Left lung (tissue), 10 donors: ENCODE data around the gene TERB1. TPM values are rescaled to one million over a fixed set of nuclear protein-coding genes. Genes with fewer than 3 reads are reported as not detected.

Experiments
- ATAC-seq: fragments of 200-7000 bp; cut with Tn5 transposase; one replicate; pipeline ENCODE4 v1.9.1; 2020; ENCODE audit warnings: moderate library complexity
- DNase-seq, 4 donors: peaks; one replicate each; pipeline ENCODE4 v3.0.0-alpha.2; 2013 to 2020
- H3K27ac ChIP-seq, 2 donors: fragments of 200-600 bp; sonication (generic) in 1 of 2; one replicate each; pipeline versions ENCODE4 v1.5.0 to v1.8.0; 2020 to 2021
- H3K27me3 ChIP-seq, 2 donors: fragments of 200-600 bp; sonication (generic) in 1 of 2; one replicate each; pipeline versions ENCODE4 v1.5.0 to v1.8.0; 2020 to 2021
- H3K36me3 ChIP-seq, 2 donors: fragments of 200-600 bp; sonication (generic) in 1 of 2; one replicate each; pipeline versions ENCODE4 v1.5.0 to v1.8.0; 2020 to 2021
- H3K4me1 ChIP-seq, 2 donors: fragments of 200-600 bp; one replicate each; pipeline ENCODE4 v1.8.0; 2021
- H3K4me3 ChIP-seq, 2 donors: fragments of 200-600 bp; sonication (generic) in 1 of 2; one replicate each; pipeline versions ENCODE4 v1.5.0 to v1.8.0; 2020 to 2021; ENCODE audit warnings: mild to moderate bottlenecking in 1 of 2
- H3K9me3 ChIP-seq, 2 donors: fragments of 200-600 bp; sonication (generic) in 1 of 2; one replicate each; pipeline versions ENCODE4 v1.5.0 to v1.8.0; 2020 to 2021
- intact Hi-C, 2 donors: fragments of 100-400 bp; cut with DNase I; formaldehyde crosslinking; loops; one replicate each; pipeline versions ENCODE4 v1.11.2 to v1.14.2; 2022
- polyA plus RNA-seq, 6 donors: library from polyadenylated mRNA; unstranded; fragments of 120-200 nt; gene quantifications; one replicate each; pipeline ENCODE4 v1.2.1, GENCODE V29; 2013; ENCODE audit not compliant: insufficient read length in 6 of 6
- total RNA-seq, 2 donors: library from RNA; stranded (reverse); fragmentation: NEBNext Ultra II Directional; extraction: Animal tissue kit (Norgen Biotek cat#: 25700); gene quantifications; one replicate each; pipeline ENCODE4 v1.2.1, GENCODE V29; 2021
- TF ChIP-seq, protein P1 (sequence below), 2 donors: fragments of 200-600 bp; sonication (generic) in 1 of 2; IDR thresholded peaks; one replicate each; pipeline versions ENCODE4 v1.5.0 to v1.8.0; 2021; ENCODE audit warnings: antibody characterized with exemption in 2 of 2
- donor health status: DM: no; HTN: yes; CAD: no.
- donor health status: DM: no; HTN: no; CAD: no.

TERB1 gene
- total and polyA plus RNA-seq, 8 donors = 0.07 to 0.46 (median 0.13) TPM; not detected in 2

DNA sequence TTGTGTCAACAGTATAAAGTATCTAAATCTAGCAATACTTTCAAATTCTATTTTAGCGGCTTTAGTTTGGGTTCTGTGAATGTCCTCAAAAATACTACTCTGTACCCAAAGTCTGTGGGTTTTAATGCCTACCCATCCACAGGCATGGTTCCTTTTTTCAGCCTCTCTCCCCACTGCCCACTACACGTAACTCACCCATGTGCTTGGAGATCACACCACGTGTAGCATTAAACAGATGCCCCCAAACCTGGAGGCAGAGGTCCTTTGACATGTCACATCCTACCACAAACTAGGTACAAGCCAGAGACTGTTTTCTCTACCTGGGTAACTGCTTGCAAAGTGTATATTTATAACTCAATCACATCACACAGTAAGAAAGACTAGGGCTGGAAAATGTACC lies 55.3 kb downstream of the TERB1 start:
- H3K4me3 ChIP-seq = no peak overlapping the region
- no peaks in the 10 kb centered on the region for H3K9me3 ChIP-seq
- no peaks in the 10 kb centered on the region for H3K27me3 ChIP-seq
- DNase-seq (no peak), ATAC-seq (no peak)
- intact Hi-C loops = no loop called here
- TF ChIP-seq, protein P1, sequence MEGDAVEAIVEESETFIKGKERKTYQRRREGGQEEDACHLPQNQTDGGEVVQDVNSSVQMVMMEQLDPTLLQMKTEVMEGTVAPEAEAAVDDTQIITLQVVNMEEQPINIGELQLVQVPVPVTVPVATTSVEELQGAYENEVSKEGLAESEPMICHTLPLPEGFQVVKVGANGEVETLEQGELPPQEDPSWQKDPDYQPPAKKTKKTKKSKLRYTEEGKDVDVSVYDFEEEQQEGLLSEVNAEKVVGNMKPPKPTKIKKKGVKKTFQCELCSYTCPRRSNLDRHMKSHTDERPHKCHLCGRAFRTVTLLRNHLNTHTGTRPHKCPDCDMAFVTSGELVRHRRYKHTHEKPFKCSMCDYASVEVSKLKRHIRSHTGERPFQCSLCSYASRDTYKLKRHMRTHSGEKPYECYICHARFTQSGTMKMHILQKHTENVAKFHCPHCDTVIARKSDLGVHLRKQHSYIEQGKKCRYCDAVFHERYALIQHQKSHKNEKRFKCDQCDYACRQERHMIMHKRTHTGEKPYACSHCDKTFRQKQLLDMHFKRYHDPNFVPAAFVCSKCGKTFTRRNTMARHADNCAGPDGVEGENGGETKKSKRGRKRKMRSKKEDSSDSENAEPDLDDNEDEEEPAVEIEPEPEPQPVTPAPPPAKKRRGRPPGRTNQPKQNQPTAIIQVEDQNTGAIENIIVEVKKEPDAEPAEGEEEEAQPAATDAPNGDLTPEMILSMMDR (IDR thresholded peaks at IDR 0.05) = no peak
- H3K4me1 ChIP-seq = peaks cover 29 to 80% of the 10 kb centered on the region in 2 donors
- peaks cover 0 to 78% of the 10 kb centered on the region in 2 donors for H3K36me3 ChIP-seq
- H3K27ac ChIP-seq = peak overlapping the region in 1 of 2 donors; percentile 42

DNA sequence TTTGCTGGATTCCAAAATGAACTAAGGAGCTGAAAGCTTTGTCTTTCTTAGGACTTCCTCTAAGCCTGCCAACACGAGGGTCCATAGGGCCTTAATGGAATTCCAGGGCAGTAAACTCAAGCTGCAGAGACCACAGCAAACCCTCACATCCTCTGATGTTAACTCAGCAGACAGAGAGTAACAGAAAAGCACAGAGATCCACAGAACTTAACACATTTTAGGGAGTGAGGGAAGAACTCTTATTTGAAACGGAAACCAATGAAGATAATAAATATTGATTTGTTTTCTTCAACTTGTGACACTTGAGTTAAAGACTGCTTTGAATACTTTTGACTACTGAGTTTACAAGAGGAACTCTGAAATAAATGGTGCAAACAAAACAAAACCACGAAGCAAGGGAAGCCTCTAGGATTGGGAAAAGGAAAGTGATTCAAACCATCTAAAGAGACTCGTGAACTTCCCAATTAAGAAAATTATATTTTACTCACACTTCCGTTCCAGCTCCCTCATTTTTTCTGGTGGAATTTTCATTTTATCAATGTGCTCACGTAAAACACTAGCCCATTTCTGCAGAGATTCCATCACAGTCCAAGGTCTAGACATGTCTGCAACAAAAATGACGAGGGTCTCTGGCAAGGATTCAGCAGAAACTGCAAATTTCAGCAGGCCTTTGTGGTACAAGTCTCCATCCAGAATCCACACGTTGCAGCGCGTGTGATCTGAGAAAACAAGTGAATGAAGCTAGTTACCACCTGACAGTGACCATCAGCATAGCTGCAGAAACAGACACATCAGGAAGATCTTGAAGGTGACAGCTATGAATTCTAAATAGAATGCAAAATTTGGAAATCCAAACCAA lies 59.2 kb downstream of the TERB1 start:
- H3K4me3 ChIP-seq = no peak overlapping the region
- no peaks in the 10 kb centered on the region for H3K27me3 ChIP-seq
- ATAC-seq (no peak), DNase-seq (peak in 1 of 4 donors; percentile 27)
- peaks cover 28 to 62% of the 10 kb centered on the region in 2 donors for H3K4me1 ChIP-seq
- peak overlapping the region; percentile 77 to 83 for H3K27ac ChIP-seq
- no peaks in the 10 kb centered on the region for H3K9me3 ChIP-seq
- peaks cover 0 to 90% of the 10 kb centered on the region in 2 donors for H3K36me3 ChIP-seq
- intact Hi-C loops = no loop called here
- TF ChIP-seq, protein P1 (IDR thresholded peaks at IDR 0.05) = no peak

DNA sequence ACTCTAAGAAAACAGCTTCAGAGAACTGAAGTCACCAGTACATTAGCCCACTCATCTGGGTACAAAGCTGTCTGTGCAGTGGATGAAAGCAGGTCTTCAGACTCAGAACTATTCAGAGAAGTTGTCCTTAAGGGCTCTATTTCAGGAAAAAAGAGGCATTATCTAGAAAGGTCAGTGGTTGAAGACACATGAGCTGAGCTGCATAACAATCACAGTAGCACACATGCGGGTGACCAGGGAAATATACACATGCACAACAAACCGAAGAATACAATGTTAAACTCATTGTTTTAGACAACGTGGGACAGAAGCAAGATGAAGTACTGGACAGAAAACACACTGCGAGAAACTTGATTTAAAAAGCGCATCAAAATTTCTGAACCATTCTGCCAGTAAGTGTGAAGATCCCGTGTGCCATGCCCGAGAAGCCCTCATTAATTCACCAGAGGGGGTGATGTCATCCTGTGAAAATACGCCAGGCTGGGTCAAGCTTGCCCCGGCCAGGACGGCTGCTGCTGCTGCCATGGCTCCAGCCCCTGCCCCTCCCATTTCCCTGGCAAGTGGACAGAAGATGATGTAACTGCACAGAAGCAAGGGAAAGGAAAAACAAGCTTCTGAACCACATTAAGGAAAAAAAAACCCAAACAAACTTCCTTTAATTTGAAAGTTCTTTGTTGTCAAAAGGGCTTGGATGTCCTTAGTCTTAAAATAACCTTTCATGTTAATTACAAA lies 60.0 kb downstream of the TERB1 start:
- Histone ChIP-seq H3K27ac (peak overlapping the region; percentile 77 to 83), H3K9me3 (no peaks in the 10 kb centered on the region), H3K4me3 (no peak overlapping the region), H3K36me3 (peaks cover 0 to 91% of the 10 kb centered on the region in 2 donors), H3K27me3 (no peaks in the 10 kb centered on the region), H3K4me1 (peaks cover 28 to 54% of the 10 kb centered on the region in 2 donors)
- DNase-seq (peak; percentile 70 to 89 (median 88)), ATAC-seq (peak; percentile 96)
- intact Hi-C loops = no loop called here
- TF ChIP-seq, protein P1 (IDR thresholded peaks at IDR 0.05) = no peak

DNA sequence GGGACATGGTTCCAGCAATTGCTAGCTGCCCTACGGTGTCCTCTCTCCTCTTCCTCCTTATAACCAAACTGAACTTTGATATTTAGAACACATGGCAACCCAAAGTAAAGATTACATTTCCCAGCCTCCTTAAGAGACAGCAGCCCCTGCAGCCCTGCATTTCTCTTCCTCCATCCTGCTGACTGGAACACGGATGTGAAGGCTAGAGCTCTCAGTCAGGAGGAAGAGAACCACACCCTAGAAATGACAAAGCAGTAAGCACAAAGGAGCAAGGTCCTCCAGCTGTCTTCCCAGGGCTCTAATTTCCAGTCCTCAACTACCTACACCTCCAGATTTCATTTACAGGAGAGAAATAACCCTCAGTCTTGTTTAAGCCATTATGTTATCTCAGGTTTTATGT lies 60.9 kb downstream of the TERB1 start:
- peaks cover 28 to 46% of the 10 kb centered on the region in 2 donors for H3K4me1 ChIP-seq
- H3K36me3 ChIP-seq = peaks cover 0 to 91% of the 10 kb centered on the region in 2 donors
- TF ChIP-seq, protein P1 (IDR thresholded peaks at IDR 0.05) = no peak
- H3K4me3 ChIP-seq = no peak overlapping the region
- no peaks in the 10 kb centered on the region for H3K9me3 ChIP-seq
- intact Hi-C loops = no loop called here
- H3K27me3 ChIP-seq = no peaks in the 10 kb centered on the region
- peak overlapping the region; percentile 77 to 83 for H3K27ac ChIP-seq
- DNase-seq = no peak
- peak; percentile 64 for ATAC-seq

DNA sequence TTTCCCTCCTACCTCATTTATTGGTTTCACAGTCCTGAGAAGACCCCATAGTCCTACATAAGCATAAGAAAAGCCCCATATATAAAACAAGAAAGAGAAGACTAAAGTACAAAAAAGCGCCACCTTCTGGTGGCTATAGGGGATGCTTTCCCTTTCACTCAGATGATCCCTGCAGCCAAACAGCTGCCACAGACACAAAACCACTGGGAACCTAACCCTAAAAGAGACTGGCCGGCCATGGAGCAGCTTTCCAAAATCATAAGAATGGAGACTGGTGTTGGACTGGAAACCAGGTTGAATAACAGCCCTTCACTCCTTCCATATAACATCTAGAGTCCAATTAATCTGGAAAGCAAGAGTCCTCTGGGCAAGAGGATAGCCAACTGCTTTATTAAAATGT lies 61.4 kb downstream of the TERB1 start:
- Histone ChIP-seq H3K4me3 (no peak overlapping the region), H3K27me3 (no peaks in the 10 kb centered on the region), H3K9me3 (no peaks in the 10 kb centered on the region), H3K27ac (peak overlapping the region; percentile 77 to 83), H3K4me1 (peaks cover 28 to 42% of the 10 kb centered on the region in 2 donors), H3K36me3 (peaks cover 0 to 91% of the 10 kb centered on the region in 2 donors)
- TF ChIP-seq, protein P1 (IDR thresholded peaks at IDR 0.05) = peak; percentile 47 to 64
- DNase-seq = no peak
- ATAC-seq = peak; percentile 27
- intact Hi-C loops = no loop called here
